WTC11 (cell line): ENCODE results near the gene ANKZF1. TPM values are rescaled to one million over a fixed set of nuclear protein-coding genes. Genes with fewer than 3 reads are reported as not detected.

Source experiments
- CBFB ChIP-seq: sonication (generic); formaldehyde crosslinking; IDR thresholded peaks from 2 replicates; pipeline ENCODE4 v1.8.1; 2022; ENCODE audit warnings: mild to moderate bottlenecking, low read depth, missing genetic modification reagents
- ELF4 ChIP-seq: sonication (generic); formaldehyde crosslinking; IDR thresholded peaks from 2 replicates; pipeline ENCODE4 v1.8.1; 2022; ENCODE audit warnings: low read depth, mild to moderate bottlenecking, moderate library complexity, missing genetic modification reagents
- FOXK1 ChIP-seq: sonication (generic); formaldehyde crosslinking; IDR thresholded peaks from 2 replicates; pipeline ENCODE4 v1.8.0; 2022; ENCODE audit warnings: mild to moderate bottlenecking, moderate library complexity, missing genetic modification reagents
- GRHL2 ChIP-seq: fragments of 250-450 bp; sonication (Bioruptor Pico); IDR thresholded peaks from 2 replicates; pipeline ENCODE4 v1.8.0; 2022; ENCODE audit warnings: mild to moderate bottlenecking, moderate library complexity; ENCODE audit not compliant: insufficient replicate concordance, severe bottlenecking
- HMGA2 ChIP-seq: fragments of 250-450 bp; sonication (Bioruptor Pico); IDR thresholded peaks from 2 replicates; pipeline ENCODE4 v1.4.0; 2021; ENCODE audit warnings: mild to moderate bottlenecking, moderate library complexity
- JAZF1 ChIP-seq: fragments of 250-450 bp; sonication (Bioruptor Pico); IDR thresholded peaks from 2 replicates; pipeline ENCODE4 v1.9.0; 2021; ENCODE audit warnings: moderate library complexity, mild to moderate bottlenecking, inconsistent platforms
- NFE2L1 ChIP-seq: sonication (generic); formaldehyde crosslinking; IDR thresholded peaks from 2 replicates; pipeline ENCODE4 v1.8.1; 2023; ENCODE audit warnings: missing genetic modification reagents
- NFYB ChIP-seq: sonication (generic); formaldehyde crosslinking; conservative IDR thresholded peaks from 2 replicates; pipeline ENCODE4 v1.8.0; 2022; ENCODE audit warnings: low read depth, missing genetic modification reagents
- NR1H2 ChIP-seq: sonication (generic); formaldehyde crosslinking; IDR thresholded peaks from 2 replicates; pipeline ENCODE4 v1.9.0; 2021; ENCODE audit warnings: mild to moderate bottlenecking, moderate library complexity, missing genetic modification reagents
- PRRX2 ChIP-seq: fragments of 250-450 bp; sonication (Bioruptor Pico); IDR thresholded peaks from 2 replicates; pipeline ENCODE4 v1.8.0; 2021; ENCODE audit warnings: mild to moderate bottlenecking
- SMAD4 ChIP-seq: sonication (generic); formaldehyde crosslinking; IDR thresholded peaks from 2 replicates; pipeline ENCODE4 v1.8.0; 2022; ENCODE audit warnings: mild to moderate bottlenecking, missing genetic modification reagents
- SOX15 ChIP-seq: fragments of 250-450 bp; sonication (Bioruptor Pico); IDR thresholded peaks from 2 replicates; pipeline ENCODE4 v1.9.0; 2021; ENCODE audit warnings: mild to moderate bottlenecking
- ZNF263 ChIP-seq: sonication (generic); formaldehyde crosslinking; IDR thresholded peaks from 2 replicates; pipeline ENCODE4 v1.8.1; 2022; ENCODE audit warnings: low read depth, mild to moderate bottlenecking, moderate library complexity, missing genetic modification reagents
- ZNF416 ChIP-seq: fragments of 250-450 bp; sonication (Bioruptor Pico); IDR thresholded peaks from 2 replicates; pipeline ENCODE4 v1.9.0; 2021; ENCODE audit warnings: mild to moderate bottlenecking, inconsistent platforms
- total RNA-seq: library from RNA; stranded (reverse); gene quantifications from 3 replicates; pipeline ENCODE4 v1.2.3, GENCODE V29; 2021
- TF ChIP-seq, protein P1 (sequence below): fragments of 250-450 bp; sonication (Bioruptor Pico); IDR thresholded peaks from 2 replicates; pipeline ENCODE4 v1.9.0; 2021; ENCODE audit warnings: mild to moderate bottlenecking, borderline replicate concordance
- TF ChIP-seq, protein P2 (sequence below): sonication (generic); formaldehyde crosslinking; conservative IDR thresholded peaks from 2 replicates; pipeline ENCODE4 v1.8.1; 2023; ENCODE audit warnings: mild to moderate bottlenecking, low read depth, missing genetic modification reagents, moderate library complexity
- TF ChIP-seq, protein P3 (sequence below): sonication (generic); formaldehyde crosslinking; IDR thresholded peaks from 2 replicates; pipeline ENCODE4 v1.8.1; 2022; ENCODE audit warnings: low read depth, mild to moderate bottlenecking, moderate library complexity, missing genetic modification reagents, borderline replicate concordance
- TF ChIP-seq, protein P4 (sequence below): sonication (generic); formaldehyde crosslinking; IDR thresholded peaks from 2 replicates; pipeline ENCODE4 v1.8.1; 2022; ENCODE audit warnings: low read depth, missing genetic modification reagents, borderline replicate concordance
- TF ChIP-seq, protein P5 (sequence below): sonication (generic); formaldehyde crosslinking; IDR thresholded peaks from 2 replicates; pipeline ENCODE4 v1.8.1; 2023; ENCODE audit warnings: mild to moderate bottlenecking, missing genetic modification reagents
- TF ChIP-seq, protein P6 (sequence below): sonication (generic); formaldehyde crosslinking; IDR thresholded peaks from 2 replicates; pipeline ENCODE4 v1.8.0; 2022; ENCODE audit warnings: mild to moderate bottlenecking, missing genetic modification reagents
- TF ChIP-seq, protein P7 (sequence below): sonication (generic); formaldehyde crosslinking; IDR thresholded peaks from 2 replicates; pipeline ENCODE4 v1.8.0; 2022; ENCODE audit warnings: mild to moderate bottlenecking, missing genetic modification reagents
- TF ChIP-seq, protein P8 (sequence below): sonication (generic); formaldehyde crosslinking; IDR thresholded peaks from 2 replicates; pipeline ENCODE4 v1.8.1; 2023; ENCODE audit warnings: mild to moderate bottlenecking, missing genetic modification reagents, moderate library complexity

Gene ANKZF1
- total RNA-seq, 1 experiment from 2014 or later = 70.4 TPM

DNA sequence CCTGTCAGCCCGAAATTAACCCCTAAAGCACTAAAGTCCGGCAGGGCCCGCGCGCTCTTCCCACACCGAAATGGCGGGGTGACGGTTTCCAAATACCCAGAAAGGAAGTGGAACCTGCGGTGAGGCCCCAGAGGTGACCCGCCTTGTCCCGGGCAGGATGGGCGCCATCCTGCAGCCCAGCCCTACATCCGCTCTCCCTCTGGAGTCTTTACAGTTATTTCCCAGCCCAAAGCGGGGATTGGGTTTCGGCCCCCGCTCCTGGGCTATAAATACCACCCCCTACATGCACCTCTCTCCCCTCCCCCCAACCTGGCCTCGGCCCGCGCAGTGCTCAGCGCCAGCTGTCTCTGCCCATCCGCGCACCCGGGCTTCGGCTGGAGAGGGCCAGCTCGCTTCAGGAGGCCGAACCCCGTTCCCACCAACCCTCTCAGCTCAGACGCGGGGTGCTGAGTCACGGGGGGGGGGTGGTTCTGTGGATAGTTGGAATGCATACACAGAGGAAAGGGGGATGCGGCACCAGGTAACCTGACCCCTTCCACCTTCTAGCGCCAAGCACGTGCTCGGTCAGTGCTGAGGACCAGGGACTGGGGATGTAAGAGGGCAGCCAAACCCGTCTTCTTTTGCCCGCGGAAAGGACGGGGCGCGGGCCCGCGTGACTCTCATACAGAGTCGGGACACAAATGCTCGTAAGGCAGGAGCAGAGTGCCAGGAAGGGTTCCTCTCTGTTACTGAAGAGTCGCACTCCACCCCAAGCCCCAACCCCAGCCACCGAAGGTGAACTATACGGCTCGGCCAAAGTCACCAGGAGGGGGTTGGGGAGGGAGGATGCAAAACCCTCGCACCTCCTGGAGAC lies 23.5 kb downstream of the ANKZF1 start, which contains the start of gene TUBA4B (continued):
- TF ChIP-seq, protein P1, sequence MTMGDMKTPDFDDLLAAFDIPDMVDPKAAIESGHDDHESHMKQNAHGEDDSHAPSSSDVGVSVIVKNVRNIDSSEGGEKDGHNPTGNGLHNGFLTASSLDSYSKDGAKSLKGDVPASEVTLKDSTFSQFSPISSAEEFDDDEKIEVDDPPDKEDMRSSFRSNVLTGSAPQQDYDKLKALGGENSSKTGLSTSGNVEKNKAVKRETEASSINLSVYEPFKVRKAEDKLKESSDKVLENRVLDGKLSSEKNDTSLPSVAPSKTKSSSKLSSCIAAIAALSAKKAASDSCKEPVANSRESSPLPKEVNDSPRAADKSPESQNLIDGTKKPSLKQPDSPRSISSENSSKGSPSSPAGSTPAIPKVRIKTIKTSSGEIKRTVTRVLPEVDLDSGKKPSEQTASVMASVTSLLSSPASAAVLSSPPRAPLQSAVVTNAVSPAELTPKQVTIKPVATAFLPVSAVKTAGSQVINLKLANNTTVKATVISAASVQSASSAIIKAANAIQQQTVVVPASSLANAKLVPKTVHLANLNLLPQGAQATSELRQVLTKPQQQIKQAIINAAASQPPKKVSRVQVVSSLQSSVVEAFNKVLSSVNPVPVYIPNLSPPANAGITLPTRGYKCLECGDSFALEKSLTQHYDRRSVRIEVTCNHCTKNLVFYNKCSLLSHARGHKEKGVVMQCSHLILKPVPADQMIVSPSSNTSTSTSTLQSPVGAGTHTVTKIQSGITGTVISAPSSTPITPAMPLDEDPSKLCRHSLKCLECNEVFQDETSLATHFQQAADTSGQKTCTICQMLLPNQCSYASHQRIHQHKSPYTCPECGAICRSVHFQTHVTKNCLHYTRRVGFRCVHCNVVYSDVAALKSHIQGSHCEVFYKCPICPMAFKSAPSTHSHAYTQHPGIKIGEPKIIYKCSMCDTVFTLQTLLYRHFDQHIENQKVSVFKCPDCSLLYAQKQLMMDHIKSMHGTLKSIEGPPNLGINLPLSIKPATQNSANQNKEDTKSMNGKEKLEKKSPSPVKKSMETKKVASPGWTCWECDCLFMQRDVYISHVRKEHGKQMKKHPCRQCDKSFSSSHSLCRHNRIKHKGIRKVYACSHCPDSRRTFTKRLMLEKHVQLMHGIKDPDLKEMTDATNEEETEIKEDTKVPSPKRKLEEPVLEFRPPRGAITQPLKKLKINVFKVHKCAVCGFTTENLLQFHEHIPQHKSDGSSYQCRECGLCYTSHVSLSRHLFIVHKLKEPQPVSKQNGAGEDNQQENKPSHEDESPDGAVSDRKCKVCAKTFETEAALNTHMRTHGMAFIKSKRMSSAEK = no peak
- TF ChIP-seq, protein P2, sequence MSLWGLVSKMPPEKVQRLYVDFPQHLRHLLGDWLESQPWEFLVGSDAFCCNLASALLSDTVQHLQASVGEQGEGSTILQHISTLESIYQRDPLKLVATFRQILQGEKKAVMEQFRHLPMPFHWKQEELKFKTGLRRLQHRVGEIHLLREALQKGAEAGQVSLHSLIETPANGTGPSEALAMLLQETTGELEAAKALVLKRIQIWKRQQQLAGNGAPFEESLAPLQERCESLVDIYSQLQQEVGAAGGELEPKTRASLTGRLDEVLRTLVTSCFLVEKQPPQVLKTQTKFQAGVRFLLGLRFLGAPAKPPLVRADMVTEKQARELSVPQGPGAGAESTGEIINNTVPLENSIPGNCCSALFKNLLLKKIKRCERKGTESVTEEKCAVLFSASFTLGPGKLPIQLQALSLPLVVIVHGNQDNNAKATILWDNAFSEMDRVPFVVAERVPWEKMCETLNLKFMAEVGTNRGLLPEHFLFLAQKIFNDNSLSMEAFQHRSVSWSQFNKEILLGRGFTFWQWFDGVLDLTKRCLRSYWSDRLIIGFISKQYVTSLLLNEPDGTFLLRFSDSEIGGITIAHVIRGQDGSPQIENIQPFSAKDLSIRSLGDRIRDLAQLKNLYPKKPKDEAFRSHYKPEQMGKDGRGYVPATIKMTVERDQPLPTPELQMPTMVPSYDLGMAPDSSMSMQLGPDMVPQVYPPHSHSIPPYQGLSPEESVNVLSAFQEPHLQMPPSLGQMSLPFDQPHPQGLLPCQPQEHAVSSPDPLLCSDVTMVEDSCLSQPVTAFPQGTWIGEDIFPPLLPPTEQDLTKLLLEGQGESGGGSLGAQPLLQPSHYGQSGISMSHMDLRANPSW (CRISPR knock-in tag) = no peak
- TF ChIP-seq SMAD4 = no peak
- no peak for TF ChIP-seq CBFB
- TF ChIP-seq GRHL2 (CRISPR knock-in tag) = no peak
- TF ChIP-seq, protein P3, sequence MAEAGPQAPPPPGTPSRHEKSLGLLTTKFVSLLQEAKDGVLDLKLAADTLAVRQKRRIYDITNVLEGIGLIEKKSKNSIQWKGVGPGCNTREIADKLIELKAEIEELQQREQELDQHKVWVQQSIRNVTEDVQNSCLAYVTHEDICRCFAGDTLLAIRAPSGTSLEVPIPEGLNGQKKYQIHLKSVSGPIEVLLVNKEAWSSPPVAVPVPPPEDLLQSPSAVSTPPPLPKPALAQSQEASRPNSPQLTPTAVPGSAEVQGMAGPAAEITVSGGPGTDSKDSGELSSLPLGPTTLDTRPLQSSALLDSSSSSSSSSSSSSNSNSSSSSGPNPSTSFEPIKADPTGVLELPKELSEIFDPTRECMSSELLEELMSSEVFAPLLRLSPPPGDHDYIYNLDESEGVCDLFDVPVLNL = no peak
- TF ChIP-seq ZNF263 (CRISPR knock-in tag) = 0 out of 2 replicates have a peak, but pooled peaks have one; percentile 31
- TF ChIP-seq ZNF416 (CRISPR knock-in tag) = no peak
- TF ChIP-seq, protein P4, sequence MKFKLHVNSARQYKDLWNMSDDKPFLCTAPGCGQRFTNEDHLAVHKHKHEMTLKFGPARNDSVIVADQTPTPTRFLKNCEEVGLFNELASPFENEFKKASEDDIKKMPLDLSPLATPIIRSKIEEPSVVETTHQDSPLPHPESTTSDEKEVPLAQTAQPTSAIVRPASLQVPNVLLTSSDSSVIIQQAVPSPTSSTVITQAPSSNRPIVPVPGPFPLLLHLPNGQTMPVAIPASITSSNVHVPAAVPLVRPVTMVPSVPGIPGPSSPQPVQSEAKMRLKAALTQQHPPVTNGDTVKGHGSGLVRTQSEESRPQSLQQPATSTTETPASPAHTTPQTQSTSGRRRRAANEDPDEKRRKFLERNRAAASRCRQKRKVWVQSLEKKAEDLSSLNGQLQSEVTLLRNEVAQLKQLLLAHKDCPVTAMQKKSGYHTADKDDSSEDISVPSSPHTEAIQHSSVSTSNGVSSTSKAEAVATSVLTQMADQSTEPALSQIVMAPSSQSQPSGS (CRISPR knock-in tag) = no peak
- peak; percentile 86 for TF ChIP-seq ELF4 (CRISPR knock-in tag)
- TF ChIP-seq, protein P5, sequence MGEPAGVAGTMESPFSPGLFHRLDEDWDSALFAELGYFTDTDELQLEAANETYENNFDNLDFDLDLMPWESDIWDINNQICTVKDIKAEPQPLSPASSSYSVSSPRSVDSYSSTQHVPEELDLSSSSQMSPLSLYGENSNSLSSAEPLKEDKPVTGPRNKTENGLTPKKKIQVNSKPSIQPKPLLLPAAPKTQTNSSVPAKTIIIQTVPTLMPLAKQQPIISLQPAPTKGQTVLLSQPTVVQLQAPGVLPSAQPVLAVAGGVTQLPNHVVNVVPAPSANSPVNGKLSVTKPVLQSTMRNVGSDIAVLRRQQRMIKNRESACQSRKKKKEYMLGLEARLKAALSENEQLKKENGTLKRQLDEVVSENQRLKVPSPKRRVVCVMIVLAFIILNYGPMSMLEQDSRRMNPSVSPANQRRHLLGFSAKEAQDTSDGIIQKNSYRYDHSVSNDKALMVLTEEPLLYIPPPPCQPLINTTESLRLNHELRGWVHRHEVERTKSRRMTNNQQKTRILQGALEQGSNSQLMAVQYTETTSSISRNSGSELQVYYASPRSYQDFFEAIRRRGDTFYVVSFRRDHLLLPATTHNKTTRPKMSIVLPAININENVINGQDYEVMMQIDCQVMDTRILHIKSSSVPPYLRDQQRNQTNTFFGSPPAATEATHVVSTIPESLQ = no peak
- TF ChIP-seq, protein P6, sequence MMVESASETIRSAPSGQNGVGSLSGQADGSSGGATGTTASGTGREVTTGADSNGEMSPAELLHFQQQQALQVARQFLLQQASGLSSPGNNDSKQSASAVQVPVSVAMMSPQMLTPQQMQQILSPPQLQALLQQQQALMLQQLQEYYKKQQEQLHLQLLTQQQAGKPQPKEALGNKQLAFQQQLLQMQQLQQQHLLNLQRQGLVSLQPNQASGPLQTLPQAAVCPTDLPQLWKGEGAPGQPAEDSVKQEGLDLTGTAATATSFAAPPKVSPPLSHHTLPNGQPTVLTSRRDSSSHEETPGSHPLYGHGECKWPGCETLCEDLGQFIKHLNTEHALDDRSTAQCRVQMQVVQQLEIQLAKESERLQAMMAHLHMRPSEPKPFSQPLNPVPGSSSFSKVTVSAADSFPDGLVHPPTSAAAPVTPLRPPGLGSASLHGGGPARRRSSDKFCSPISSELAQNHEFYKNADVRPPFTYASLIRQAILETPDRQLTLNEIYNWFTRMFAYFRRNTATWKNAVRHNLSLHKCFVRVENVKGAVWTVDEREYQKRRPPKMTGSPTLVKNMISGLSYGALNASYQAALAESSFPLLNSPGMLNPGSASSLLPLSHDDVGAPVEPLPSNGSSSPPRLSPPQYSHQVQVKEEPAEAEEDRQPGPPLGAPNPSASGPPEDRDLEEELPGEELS (CRISPR knock-in tag) = no peak; the same call in 1 of the 2 replicates
- TF ChIP-seq, protein P7, sequence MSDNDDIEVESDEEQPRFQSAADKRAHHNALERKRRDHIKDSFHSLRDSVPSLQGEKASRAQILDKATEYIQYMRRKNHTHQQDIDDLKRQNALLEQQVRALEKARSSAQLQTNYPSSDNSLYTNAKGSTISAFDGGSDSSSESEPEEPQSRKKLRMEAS (CRISPR knock-in tag) = peak; percentile 99
- TF ChIP-seq, protein P8, sequence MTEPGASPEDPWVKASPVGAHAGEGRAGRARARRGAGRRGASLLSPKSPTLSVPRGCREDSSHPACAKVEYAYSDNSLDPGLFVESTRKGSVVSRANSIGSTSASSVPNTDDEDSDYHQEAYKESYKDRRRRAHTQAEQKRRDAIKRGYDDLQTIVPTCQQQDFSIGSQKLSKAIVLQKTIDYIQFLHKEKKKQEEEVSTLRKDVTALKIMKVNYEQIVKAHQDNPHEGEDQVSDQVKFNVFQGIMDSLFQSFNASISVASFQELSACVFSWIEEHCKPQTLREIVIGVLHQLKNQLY (CRISPR knock-in tag) = no peak
- TF ChIP-seq NR1H2 (CRISPR knock-in tag) = no peak
- TF ChIP-seq HMGA2 = no peak
- no peak for TF ChIP-seq JAZF1
- no peak for TF ChIP-seq NFYB (CRISPR knock-in tag)
- TF ChIP-seq FOXK1 (CRISPR knock-in tag) = peak; percentile 69; the same call in 1 of the 2 replicates
- TF ChIP-seq SOX15 (CRISPR knock-in tag) = no peak
- peak; percentile 79 for TF ChIP-seq NFE2L1 (CRISPR knock-in tag)
- TF ChIP-seq PRRX2 (CRISPR knock-in tag) = no peak
